Astrocyte (in vitro differentiated cells and primary cell): Measurements from ENCODE around the gene PPP1R13B. TPM values are rescaled to one million over a fixed set of nuclear protein-coding genes. Genes with fewer than 3 reads are reported as not detected.

Experiments
- DNase-seq: peaks from one replicate; pipeline ENCODE4 v3.0.0-alpha.2; 2010; ENCODE audit warnings: low read depth
- FAIRE-seq: peaks from 2 replicates; lab custom pipeline; 2011; peaks lifted over from hg19 to GRCh38; lab: Jason Lieb, UNC
- H2AFZ ChIP-seq: 2 replicates; pipeline ENCODE4 v1.6.0; 2012; ENCODE audit warnings: low read depth, low read length, inconsistent platforms
- H3K27ac ChIP-seq: 2 replicates; pipeline ENCODE4 v1.5.1; 2011; ENCODE audit warnings: low read depth, low read length, inconsistent platforms
- H3K27me3 ChIP-seq: 2 replicates; pipeline ENCODE4 v1.6.0; 2011; ENCODE audit warnings: low read length, inconsistent platforms; ENCODE audit not compliant: insufficient read depth
- H3K36me3 ChIP-seq: 2 replicates; pipeline ENCODE4 v1.5.1; 2011; ENCODE audit warnings: low read length, inconsistent platforms; ENCODE audit not compliant: insufficient read depth
- H3K4me1 ChIP-seq: 2 replicates; pipeline ENCODE4 v1.5.1; 2011; ENCODE audit warnings: low read length, inconsistent platforms; ENCODE audit not compliant: insufficient read depth
- H3K4me2 ChIP-seq: 2 replicates; pipeline ENCODE4 v1.6.0; 2012; ENCODE audit warnings: low read length, inconsistent platforms
- H3K4me3 ChIP-seq: 2 replicates; pipeline ENCODE4 v1.5.1; 2011; ENCODE audit warnings: low read depth, mild to moderate bottlenecking, low read length, inconsistent platforms; ENCODE audit not compliant: insufficient read depth
- H3K79me2 ChIP-seq: 2 replicates; pipeline ENCODE4 v1.6.0; 2012; ENCODE audit warnings: mild to moderate bottlenecking, low read length, inconsistent platforms; ENCODE audit not compliant: insufficient read depth
- H3K9ac ChIP-seq: 2 replicates; pipeline ENCODE4 v1.6.0; 2012; ENCODE audit warnings: mild to moderate bottlenecking, low read length, inconsistent platforms
- H3K9me3 ChIP-seq: 2 replicates; pipeline ENCODE4 v1.5.1; 2012; ENCODE audit warnings: low read depth, mild to moderate bottlenecking, low read length, inconsistent platforms; ENCODE audit not compliant: insufficient read depth
- H4K20me1 ChIP-seq: 2 replicates; pipeline ENCODE4 v1.6.0; 2012; ENCODE audit warnings: low read length, inconsistent platforms; ENCODE audit not compliant: insufficient read depth
- H3K27ac Mint-ChIP-seq: one replicate; pipeline ENCODE4 v1.8.0; 2021; ENCODE audit warnings: mild to moderate bottlenecking, mixed read lengths; ENCODE audit not compliant: unreplicated experiment
- H3K27me3 Mint-ChIP-seq: one replicate; pipeline ENCODE4 v1.8.0; 2021; ENCODE audit warnings: low read depth, mixed read lengths; ENCODE audit not compliant: unreplicated experiment
- H3K36me3 Mint-ChIP-seq: one replicate; pipeline ENCODE4 v1.8.0; 2021; ENCODE audit warnings: low read depth, mixed read lengths; ENCODE audit not compliant: unreplicated experiment
- H3K4me1 Mint-ChIP-seq: one replicate; pipeline ENCODE4 v1.8.0; 2021; ENCODE audit warnings: low read depth, mixed read lengths; ENCODE audit not compliant: unreplicated experiment
- H3K4me3 Mint-ChIP-seq: one replicate; pipeline ENCODE4 v1.8.0; 2021; ENCODE audit warnings: mild to moderate bottlenecking, moderate library complexity, mixed read lengths; ENCODE audit not compliant: unreplicated experiment
- H3K9me3 Mint-ChIP-seq: one replicate; pipeline ENCODE4 v1.8.0; 2021; ENCODE audit warnings: mild to moderate bottlenecking, mixed read lengths; ENCODE audit not compliant: unreplicated experiment
- EZH2 ChIP-seq: IDR thresholded peaks from 2 replicates; pipeline ENCODE4 v1.6.1; 2012; ENCODE audit warnings: mild to moderate bottlenecking, low read length, inconsistent platforms; ENCODE audit not compliant: insufficient read depth
- total RNA-seq: library from RNA; stranded (reverse); gene quantifications from 2 replicates; pipeline ENCODE4 v1.2.1, GENCODE V29; 2021
- TF ChIP-seq, protein P1 (sequence below): IDR thresholded peaks from 2 replicates; pipeline ENCODE4 v1.5.1; 2011; ENCODE audit warnings: low read depth, mild to moderate bottlenecking, inconsistent platforms, low read length, moderate library complexity; ENCODE audit not compliant: insufficient read depth

PPP1R13B gene
- total RNA-seq, 1 donor from 2014 or later = 7.0 TPM

GRCh38 chr14:103857256-103857655, 9.9 kb upstream of the PPP1R13B start:
- DNase-seq = no peak
- no peak overlapping the region for H3K27ac Mint-ChIP-seq
- Histone ChIP-seq H3K4me3 (no peak overlapping the region), H3K36me3 (no peaks in the 10 kb centered on the region), H3K4me2 (no peak overlapping the region), H3K4me1 (no peaks in the 10 kb centered on the region), H4K20me1 (no peaks in the 10 kb centered on the region), H3K27ac (no peak overlapping the region), H3K79me2 (no peaks in the 10 kb centered on the region), H3K27me3 (peaks cover 4% of the 10 kb centered on the region), H3K9me3 (no peaks in the 10 kb centered on the region), H3K9ac (no peak overlapping the region), H2AFZ (no peak overlapping the region)
- TF ChIP-seq, protein P1, sequence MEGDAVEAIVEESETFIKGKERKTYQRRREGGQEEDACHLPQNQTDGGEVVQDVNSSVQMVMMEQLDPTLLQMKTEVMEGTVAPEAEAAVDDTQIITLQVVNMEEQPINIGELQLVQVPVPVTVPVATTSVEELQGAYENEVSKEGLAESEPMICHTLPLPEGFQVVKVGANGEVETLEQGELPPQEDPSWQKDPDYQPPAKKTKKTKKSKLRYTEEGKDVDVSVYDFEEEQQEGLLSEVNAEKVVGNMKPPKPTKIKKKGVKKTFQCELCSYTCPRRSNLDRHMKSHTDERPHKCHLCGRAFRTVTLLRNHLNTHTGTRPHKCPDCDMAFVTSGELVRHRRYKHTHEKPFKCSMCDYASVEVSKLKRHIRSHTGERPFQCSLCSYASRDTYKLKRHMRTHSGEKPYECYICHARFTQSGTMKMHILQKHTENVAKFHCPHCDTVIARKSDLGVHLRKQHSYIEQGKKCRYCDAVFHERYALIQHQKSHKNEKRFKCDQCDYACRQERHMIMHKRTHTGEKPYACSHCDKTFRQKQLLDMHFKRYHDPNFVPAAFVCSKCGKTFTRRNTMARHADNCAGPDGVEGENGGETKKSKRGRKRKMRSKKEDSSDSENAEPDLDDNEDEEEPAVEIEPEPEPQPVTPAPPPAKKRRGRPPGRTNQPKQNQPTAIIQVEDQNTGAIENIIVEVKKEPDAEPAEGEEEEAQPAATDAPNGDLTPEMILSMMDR = no peak
- no peak for TF ChIP-seq EZH2
- no peak overlapping the region for H3K4me3 Mint-ChIP-seq
- H3K9me3 Mint-ChIP-seq = peaks cover 3% of the 10 kb centered on the region
- no peaks in the 10 kb centered on the region for H3K36me3 Mint-ChIP-seq
- H3K27me3 Mint-ChIP-seq = peaks cover 14% of the 10 kb centered on the region
- FAIRE-seq = no peak
- H3K4me1 Mint-ChIP-seq = peaks cover 4% of the 10 kb centered on the region

- Histone ChIP-seq H3K27ac (no peak overlapping the region), H4K20me1 (no peaks in the 10 kb centered on the region), H3K9me3 (no peaks in the 10 kb centered on the region), H3K4me1 (no peaks in the 10 kb centered on the region), H3K27me3 (peaks cover 4% of the 10 kb centered on the region), H3K4me3 (no peak overlapping the region), H3K4me2 (no peak overlapping the region), H3K79me2 (no peaks in the 10 kb centered on the region), H2AFZ (no peak overlapping the region), H3K9ac (no peak overlapping the region), H3K36me3 (no peaks in the 10 kb centered on the region)
- H3K27ac Mint-ChIP-seq = no peak overlapping the region
- TF ChIP-seq, protein P1 = no peak
- TF ChIP-seq EZH2 = no peak
- no peak overlapping the region for H3K4me3 Mint-ChIP-seq
- H3K9me3 Mint-ChIP-seq = peaks cover 3% of the 10 kb centered on the region
- FAIRE-seq (no peak), DNase-seq (no peak)
- peaks cover 10% of the 10 kb centered on the region for H3K27me3 Mint-ChIP-seq
- H3K36me3 Mint-ChIP-seq = no peaks in the 10 kb centered on the region
- H3K4me1 Mint-ChIP-seq = peaks cover 4% of the 10 kb centered on the region
Measured at GRCh38 chr14:103856607-103857006, 9.2 kb upstream of the PPP1R13B start.

GRCh38 chr14:103856105-103856504, 8.7 kb upstream of the PPP1R13B start:
- Histone ChIP-seq H3K36me3 (no peaks in the 10 kb centered on the region), H2AFZ (no peak overlapping the region), H3K79me2 (no peaks in the 10 kb centered on the region), H3K4me1 (no peaks in the 10 kb centered on the region), H3K9me3 (no peaks in the 10 kb centered on the region), H3K4me3 (no peak overlapping the region), H3K27me3 (peaks cover 2% of the 10 kb centered on the region), H4K20me1 (no peaks in the 10 kb centered on the region), H3K27ac (no peak overlapping the region), H3K9ac (no peak overlapping the region), H3K4me2 (no peak overlapping the region)
- no peak for DNase-seq
- Mint-ChIP-seq H3K4me3 (no peak overlapping the region), H3K9me3 (peaks cover 3% of the 10 kb centered on the region), H3K36me3 (no peaks in the 10 kb centered on the region), H3K27me3 (peaks cover 9% of the 10 kb centered on the region), H3K4me1 (peaks cover 4% of the 10 kb centered on the region), H3K27ac (no peak overlapping the region)
- no peak for TF ChIP-seq EZH2
- TF ChIP-seq, protein P1 = no peak
- no peak for FAIRE-seq
